ENCODE measurements around the gene CAMTA1.

CAMTA1 gene

DNA sequence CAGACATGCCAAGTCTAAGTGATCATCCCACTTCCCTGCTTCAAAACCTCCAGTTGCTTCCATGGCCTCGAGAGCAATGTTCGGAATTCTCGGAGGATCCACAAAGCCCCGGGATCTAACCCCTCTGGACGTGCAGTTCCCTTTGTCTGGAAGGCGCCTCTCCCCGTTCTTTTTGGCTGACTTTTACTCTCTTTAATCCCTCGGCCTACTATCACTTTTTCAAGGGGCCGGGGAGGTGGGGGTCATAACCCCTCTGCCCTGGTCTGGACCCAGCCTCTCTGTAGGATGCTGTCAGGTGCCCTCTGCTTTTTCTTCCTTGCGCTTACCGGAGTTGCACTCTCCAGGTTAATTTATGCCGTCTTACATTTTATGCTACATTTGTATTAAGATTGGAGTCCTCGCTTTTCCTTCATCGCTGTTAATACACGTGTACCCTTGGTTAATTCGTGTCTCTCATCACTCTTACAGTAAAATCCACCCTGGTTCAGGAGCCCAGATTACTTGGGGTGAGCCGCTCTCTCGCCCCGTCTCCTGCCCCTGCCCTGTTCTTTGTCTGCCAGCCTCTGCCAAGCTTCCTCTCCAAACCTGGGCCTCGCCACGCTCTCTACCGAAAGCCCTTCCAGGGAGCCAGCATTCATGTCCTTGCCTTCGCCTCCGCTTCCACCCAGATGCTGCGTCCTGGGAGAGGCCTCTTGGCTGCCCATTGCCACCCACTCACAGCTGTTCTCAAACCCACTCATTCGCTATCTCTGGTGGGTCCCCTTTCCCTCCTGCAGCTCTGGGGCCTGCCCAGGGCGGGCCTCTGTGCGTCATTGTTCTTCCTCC is 448.6 kb downstream of the CAMTA1 start:
- Mint-ChIP-seq H3K27me3 (peaks cover 9% of the 10 kb centered on the region), H3K4me1 (no peaks in the 10 kb centered on the region), H3K27ac (no peak overlapping the region), H3K4me3 (no peak overlapping the region), H3K36me3 (no peaks in the 10 kb centered on the region), H3K9me3 (no peaks in the 10 kb centered on the region)

DNA sequence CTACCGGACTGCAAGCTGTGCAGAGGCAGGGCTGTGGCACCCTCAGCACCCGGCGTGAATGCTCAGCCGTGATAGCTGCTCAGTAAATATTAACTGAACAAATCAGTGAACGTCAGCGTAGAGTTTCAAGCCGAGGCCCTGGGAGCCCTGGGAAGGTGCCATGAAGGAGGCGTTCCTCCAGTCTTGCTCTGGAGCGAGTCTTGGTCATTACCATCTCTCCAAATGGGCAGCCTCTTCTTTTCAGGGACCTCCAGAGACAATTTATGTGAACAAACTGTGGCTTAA is 449.2 kb downstream of the CAMTA1 start:
- Mint-ChIP-seq H3K36me3 (no peaks in the 10 kb centered on the region), H3K9me3 (no peaks in the 10 kb centered on the region), H3K27ac (no peak overlapping the region), H3K4me1 (no peaks in the 10 kb centered on the region), H3K27me3 (peaks cover 11% of the 10 kb centered on the region), H3K4me3 (no peak overlapping the region)

DNA sequence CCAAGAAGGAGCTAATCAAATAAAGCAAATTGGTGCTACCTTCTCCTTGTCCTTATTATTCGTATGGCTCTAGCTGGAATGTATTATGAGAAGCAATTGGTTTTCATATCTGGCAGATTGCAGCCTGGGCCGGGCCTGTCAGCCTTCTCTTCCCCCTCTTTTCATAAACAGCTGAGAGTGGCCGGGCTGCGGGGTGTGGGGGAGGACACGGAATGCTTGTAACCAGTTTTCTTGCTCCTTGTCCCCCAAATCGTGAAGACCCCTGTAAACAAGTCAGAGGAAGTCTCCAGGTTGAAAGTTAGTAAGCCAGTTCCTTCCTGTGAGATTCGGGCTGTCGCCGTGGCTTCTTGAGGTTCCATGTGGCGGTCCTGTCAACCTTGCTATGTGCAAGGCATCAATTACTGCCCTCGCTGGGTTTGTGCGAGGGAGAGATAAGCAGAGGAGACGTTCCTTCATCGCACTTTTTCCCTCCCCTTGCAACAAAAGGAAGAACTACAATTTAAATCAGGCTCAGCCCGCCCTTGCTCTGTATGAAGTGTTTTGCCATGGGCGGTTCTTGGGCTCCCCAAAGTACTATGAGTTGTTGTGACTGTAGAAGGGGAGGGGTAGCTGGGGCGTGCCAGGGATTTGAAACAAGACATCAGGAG is 450.7 kb downstream of the CAMTA1 start:
- no peak overlapping the region for H3K4me3 Mint-ChIP-seq
- no peaks in the 10 kb centered on the region for H3K36me3 Mint-ChIP-seq
- H3K4me1 Mint-ChIP-seq = no peaks in the 10 kb centered on the region
- peaks cover 11% of the 10 kb centered on the region for H3K27me3 Mint-ChIP-seq
- no peaks in the 10 kb centered on the region for H3K9me3 Mint-ChIP-seq
- no peak overlapping the region for H3K27ac Mint-ChIP-seq

DNA sequence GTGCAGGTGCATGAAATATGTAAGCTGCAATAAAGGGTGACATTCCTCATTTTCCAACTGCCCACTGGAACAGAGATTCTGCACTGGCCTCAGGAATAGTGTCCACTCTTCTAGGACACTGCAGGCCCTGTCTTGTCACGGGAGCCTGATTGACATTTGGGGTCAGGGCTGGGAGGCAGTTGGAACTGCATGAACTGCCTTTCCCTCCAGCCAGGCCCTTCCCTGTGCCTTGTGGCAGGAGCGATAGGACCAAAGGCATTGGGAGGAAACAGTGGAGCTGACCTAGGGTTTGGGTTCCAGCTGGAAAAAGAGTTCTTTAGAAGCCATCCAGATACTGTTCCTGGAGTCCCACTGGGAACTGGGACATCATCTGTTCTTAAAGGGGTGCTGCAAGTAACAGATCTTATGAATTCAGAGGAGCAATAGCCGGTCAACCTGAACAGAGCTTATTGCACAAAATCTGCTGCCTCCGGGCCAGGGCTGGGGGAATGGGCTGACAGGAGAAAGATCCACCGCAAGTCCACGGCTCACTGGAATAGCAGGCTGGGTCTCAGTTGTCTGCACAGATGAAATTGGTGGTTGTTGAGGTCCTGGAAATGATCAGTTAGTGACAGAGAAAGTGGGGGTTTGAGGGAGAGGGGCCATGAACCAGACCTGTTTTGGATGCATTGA is 451.7 kb downstream of the CAMTA1 start:
- Mint-ChIP-seq H3K4me3 (no peak overlapping the region), H3K4me1 (no peaks in the 10 kb centered on the region), H3K36me3 (no peaks in the 10 kb centered on the region), H3K27ac (no peak overlapping the region), H3K9me3 (no peaks in the 10 kb centered on the region), H3K27me3 (peaks cover 11% of the 10 kb centered on the region)

DNA sequence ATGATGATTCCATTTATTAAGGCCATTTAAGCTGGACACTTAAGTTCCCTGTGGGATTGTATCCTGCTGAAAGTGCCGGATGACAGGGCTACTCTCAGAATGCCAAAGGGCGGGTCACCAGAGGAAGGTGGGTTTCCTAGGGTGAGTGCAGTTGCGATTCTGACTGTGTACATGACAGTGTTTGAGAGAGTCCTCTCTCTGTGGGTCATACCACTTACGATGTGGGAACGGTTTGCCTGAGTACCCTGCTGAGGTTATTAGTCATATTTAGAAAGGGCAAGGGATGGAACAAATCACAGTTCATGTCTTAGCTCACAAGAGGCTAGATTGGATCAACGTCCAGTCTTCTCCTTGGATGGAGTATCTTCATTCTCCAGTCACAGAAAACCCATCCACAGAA is 461.9 kb downstream of the CAMTA1 start:
- no peak overlapping the region for H3K4me3 Mint-ChIP-seq
- H3K4me1 Mint-ChIP-seq = no peaks in the 10 kb centered on the region
- no peaks in the 10 kb centered on the region for H3K9me3 Mint-ChIP-seq
- no peak overlapping the region for H3K27ac Mint-ChIP-seq
- peaks cover 12% of the 10 kb centered on the region for H3K27me3 Mint-ChIP-seq
- H3K36me3 Mint-ChIP-seq = no peaks in the 10 kb centered on the region

DNA sequence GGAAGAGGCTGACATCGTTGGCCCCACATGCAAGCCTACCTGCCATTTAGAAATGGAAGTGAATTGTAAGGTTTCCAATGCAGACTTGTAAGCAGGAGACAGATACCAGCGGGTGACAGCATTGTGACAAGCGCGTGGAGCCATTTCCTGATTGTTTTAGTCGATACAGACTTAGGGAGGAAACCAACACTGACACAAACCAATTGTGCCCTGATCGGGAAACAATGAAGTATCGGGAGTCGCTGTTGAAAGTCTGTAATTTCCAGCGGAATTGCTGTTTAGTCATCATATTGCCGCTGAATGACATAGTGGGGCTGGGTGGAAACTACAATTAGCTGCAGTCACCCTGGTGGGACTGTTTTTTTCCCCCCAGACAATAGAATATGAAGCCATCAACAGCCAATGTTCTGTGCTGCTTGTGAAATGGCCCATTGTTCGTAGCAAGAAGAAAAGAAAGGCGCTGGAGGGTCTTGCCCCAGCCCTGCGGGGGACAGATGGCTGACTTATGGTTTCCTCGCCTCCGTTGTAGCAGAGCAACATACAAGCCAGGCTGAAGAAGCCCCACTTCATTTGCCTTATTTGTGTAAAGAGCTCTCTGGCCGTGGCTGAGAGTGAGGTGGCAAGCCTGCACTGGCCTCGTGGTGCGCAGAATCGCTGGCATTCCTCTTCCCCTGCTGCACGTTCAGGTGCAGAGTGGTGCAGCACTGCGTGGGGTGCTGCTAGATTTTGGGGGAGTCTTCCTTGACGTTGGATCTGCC is 462.7 kb downstream of the CAMTA1 start:
- Mint-ChIP-seq H3K4me1 (no peaks in the 10 kb centered on the region), H3K4me3 (no peak overlapping the region), H3K36me3 (no peaks in the 10 kb centered on the region), H3K27ac (no peak overlapping the region), H3K27me3 (peaks cover 10% of the 10 kb centered on the region), H3K9me3 (no peaks in the 10 kb centered on the region)

DNA sequence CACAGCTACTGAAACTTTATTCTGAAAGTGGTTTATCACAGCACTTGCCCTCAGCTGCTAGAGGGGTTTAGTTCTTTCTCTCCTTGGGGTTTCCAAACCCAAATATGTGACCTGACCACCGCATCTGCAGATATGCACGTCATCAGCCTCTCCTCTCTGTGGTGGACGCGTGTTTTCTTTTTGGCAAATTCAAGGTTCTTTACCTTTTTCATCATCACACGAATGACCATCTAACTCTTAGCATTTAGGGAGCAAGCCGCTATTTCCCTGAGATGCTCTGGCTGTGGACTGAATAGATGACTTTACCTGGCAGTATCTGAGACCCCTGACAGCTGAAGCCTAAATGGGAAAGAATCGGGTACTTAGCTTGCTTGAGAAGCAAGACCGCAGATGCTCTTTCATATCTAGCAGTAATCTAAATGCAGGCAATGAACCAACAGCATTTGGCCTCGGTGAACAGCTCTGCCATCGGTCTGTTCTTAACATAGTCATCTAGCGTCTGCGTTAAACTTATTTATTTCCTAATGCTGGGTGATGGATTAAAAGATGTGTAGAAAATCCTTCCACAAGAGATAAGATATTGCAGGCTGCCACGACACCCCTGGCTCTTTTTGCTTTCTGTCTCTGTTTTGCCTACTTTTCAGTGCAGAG is 463.4 kb downstream of the CAMTA1 start:
- no peaks in the 10 kb centered on the region for H3K9me3 Mint-ChIP-seq
- H3K4me3 Mint-ChIP-seq = no peak overlapping the region
- no peaks in the 10 kb centered on the region for H3K36me3 Mint-ChIP-seq
- H3K4me1 Mint-ChIP-seq = no peaks in the 10 kb centered on the region
- peaks cover 10% of the 10 kb centered on the region for H3K27me3 Mint-ChIP-seq
- no peak overlapping the region for H3K27ac Mint-ChIP-seq

DNA sequence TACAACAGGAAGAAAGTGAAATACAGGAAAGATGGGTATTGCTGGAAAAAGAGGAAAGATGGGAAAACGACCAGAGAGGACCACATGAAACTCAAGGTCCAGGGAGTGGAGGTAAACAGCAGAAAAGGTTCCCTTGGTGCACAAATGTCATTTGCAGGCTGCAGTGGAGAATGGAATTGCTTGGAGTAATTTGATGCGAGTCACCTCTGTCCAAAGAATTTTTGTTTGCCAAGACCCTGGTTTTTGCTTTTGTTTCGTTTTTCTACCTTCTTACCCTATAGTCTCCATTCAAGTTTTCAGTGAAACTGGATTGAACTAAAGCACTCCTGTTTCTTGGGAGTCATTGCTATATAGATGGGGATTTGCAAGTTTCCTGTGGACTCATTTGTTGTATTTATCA is 464.3 kb downstream of the CAMTA1 start:
- H3K27me3 Mint-ChIP-seq = peaks cover 10% of the 10 kb centered on the region

DNA sequence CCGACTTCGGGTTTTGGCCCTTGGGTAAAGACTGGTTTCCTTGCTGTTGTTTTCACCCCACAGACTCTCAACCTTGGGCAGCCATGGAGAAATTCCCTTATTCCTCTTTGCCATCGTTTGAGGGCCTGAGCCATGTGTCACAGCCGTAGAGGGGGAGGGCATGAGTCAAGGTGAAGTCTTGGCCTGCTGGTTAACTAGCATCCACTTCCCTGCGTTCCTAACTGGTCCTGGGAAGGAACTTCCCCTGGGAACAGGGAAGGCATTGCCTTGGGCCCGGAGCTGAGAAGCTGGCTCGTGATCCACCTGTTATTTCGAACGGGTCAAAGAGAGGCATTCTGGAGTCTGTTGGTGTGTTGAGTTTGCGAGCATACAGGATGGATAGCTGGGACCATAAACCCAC is 464.9 kb downstream of the CAMTA1 start:
- Mint-ChIP-seq H3K27ac (no peak overlapping the region), H3K4me1 (no peaks in the 10 kb centered on the region), H3K36me3 (no peaks in the 10 kb centered on the region), H3K4me3 (no peak overlapping the region), H3K27me3 (peaks cover 12% of the 10 kb centered on the region), H3K9me3 (no peaks in the 10 kb centered on the region)

More for the DNA sequence above, 464.3 kb downstream of the CAMTA1 start:
- Mint-ChIP-seq H3K9me3 (no peaks in the 10 kb centered on the region), H3K27ac (no peak overlapping the region), H3K4me1 (no peaks in the 10 kb centered on the region), H3K4me3 (no peak overlapping the region), H3K36me3 (no peaks in the 10 kb centered on the region)

DNA sequence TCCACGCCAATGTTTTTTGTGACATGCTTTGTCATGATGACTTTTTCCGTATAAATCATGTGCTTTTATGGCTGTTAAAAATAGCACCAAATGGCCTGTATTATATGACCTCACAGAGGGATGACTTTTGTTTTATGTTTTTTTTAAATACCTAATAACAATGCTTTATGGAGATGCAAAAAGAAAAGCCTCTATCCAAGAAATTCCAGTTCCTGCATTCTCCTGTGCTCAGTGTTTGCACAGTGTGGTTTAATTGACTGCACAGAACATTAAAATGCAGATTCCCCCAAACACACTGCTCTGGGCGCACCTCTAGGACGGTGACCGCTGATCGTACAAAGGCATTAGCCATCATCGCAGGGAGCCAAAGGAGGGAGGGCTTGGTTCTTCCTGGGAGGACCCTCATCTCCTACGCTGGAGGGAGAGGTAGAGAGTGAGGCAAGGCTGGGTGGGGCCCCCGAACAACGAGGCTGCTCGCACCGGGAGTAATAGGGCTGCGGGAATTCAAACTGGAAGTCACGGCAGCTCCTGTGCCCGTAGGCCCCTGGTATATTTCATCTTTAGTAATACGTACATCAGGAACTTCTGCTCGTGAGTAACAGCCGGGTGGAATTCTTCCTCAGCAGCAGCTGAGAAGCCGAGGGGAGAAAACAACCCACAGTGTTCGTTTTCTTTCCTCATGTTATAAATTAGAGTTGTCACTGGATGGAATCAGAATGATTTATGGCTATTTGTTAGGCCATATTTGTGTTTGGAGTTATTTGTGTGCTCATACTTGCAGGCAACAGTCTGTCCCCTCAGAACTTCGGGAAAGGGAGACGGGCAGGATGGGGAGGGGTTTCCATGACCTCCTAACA is 465.6 kb downstream of the CAMTA1 start:
- Mint-ChIP-seq H3K9me3 (no peaks in the 10 kb centered on the region), H3K36me3 (no peaks in the 10 kb centered on the region), H3K27me3 (peaks cover 10% of the 10 kb centered on the region), H3K4me3 (no peak overlapping the region), H3K4me1 (no peaks in the 10 kb centered on the region), H3K27ac (no peak overlapping the region)

DNA sequence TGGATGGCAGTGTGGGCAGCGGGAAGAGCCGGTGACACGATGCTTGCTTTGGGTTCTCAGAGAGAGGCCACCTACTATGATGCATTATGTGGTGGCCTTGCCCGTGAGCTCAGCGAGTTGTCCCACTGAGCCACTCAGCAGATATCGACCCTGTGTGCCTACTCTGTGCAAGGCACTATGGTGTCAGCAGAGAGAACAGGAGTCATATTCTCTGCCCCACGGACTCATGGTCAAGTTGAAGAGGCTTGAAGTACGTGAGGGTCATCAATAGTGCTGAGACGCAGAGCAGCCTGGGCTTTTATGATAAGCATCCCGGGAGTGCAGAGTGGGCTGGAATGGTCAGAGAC is 466.2 kb downstream of the CAMTA1 start:
- Mint-ChIP-seq H3K27me3 (peaks cover 10% of the 10 kb centered on the region), H3K9me3 (no peaks in the 10 kb centered on the region), H3K4me1 (no peaks in the 10 kb centered on the region), H3K27ac (no peak overlapping the region), H3K4me3 (no peak overlapping the region), H3K36me3 (no peaks in the 10 kb centered on the region)

DNA sequence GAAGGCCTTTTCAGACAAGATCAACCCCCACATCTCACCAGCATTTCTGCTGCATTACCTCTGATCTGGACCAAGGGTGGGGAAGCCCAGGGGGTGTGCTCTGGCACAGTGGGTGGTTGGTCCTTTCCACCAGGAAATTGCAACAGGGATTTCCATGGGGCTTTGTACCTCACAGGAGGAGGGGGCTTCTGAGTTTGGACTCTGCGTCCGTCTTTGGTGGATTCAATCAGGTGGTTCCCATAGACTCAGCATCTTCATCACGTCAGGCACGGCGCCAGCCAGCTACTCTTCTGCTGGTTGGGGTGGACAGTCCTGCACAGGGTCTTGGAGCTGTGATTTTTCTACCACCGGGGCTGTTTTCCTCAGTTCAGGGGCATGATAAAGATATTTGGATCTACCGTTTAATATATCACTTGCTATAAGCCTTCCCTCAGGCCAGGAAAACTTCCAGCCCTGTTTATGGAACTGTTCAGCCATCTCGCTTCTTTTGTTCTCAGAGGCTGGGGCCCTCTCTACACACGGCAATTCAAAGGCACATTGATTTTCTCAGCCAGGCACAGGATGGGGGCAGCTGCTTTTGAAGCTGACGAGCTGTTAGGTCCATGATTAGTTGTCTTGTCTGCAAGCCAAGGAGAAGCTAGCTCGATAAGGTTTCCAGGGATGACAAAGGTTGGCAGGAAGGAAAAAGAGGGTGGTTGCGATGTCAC is 467.3 kb downstream of the CAMTA1 start:
- no peak overlapping the region for H3K27ac Mint-ChIP-seq
- no peaks in the 10 kb centered on the region for H3K4me1 Mint-ChIP-seq
- H3K4me3 Mint-ChIP-seq = no peak overlapping the region
- no peaks in the 10 kb centered on the region for H3K9me3 Mint-ChIP-seq
- no peaks in the 10 kb centered on the region for H3K36me3 Mint-ChIP-seq
- H3K27me3 Mint-ChIP-seq = peaks cover 8% of the 10 kb centered on the region

DNA sequence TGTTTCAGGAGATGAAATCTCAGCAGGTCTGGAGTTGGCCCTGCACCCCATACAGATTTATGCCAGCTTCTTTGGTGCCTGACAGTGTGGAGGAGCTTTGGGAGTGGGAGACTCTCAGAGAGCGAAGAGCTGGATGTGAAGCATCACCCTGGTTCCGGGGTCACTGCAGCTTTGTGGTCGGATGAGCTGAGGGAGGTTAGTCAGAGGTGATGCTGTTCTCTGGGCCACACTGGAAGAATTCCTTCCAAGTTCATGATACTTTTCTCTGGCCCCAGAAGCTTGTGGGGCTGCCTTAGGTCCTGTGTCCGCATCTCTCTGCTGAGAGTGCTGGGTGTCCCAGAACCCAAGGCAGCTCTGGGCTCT is 467.8 kb downstream of the CAMTA1 start:
- peaks cover 7% of the 10 kb centered on the region for H3K27me3 Mint-ChIP-seq
- H3K36me3 Mint-ChIP-seq = no peaks in the 10 kb centered on the region
- H3K4me3 Mint-ChIP-seq = no peak overlapping the region
- H3K9me3 Mint-ChIP-seq = no peaks in the 10 kb centered on the region
- no peak overlapping the region for H3K27ac Mint-ChIP-seq
- no peaks in the 10 kb centered on the region for H3K4me1 Mint-ChIP-seq

DNA sequence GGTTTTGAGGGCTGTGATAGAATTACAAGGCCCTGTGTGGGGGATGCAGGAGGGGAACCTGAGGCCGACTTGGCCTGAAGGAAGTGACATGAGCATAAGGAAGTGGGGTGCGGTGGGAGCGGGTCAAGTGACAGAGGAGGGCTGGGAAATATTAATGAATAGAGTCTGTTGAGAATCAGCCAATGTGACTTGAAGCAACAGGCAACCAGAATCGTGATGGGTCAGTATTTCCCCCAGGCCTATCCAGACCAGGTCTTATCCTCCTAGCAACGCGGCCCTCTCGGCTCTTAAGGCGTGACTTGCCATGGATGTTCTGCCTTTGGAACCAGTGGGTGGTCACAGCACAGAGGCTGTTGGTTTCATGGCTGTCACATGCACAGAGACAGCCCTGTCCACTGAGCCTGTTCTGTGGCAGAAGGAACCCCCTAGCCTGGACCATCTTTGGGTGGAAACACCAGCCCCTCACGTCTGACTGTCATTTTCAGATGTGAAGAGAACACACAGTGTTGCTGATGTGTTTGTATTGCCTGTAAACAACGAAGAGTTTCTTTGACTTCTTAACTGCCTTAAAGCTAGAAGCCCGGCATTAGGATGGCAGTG is 468.8 kb downstream of the CAMTA1 start:
- H3K4me1 Mint-ChIP-seq = no peaks in the 10 kb centered on the region
- peaks cover 3% of the 10 kb centered on the region for H3K27me3 Mint-ChIP-seq
- no peak overlapping the region for H3K4me3 Mint-ChIP-seq
- no peaks in the 10 kb centered on the region for H3K36me3 Mint-ChIP-seq
- H3K9me3 Mint-ChIP-seq = no peaks in the 10 kb centered on the region
- no peak overlapping the region for H3K27ac Mint-ChIP-seq
